RPMI7951 (cell line): Measurements from ENCODE around the gene COL18A1. TPM values are rescaled to one million over a fixed set of nuclear protein-coding genes. Genes with fewer than 3 reads are reported as not detected.

Experiments used
- DNase-seq: peaks from one replicate; pipeline ENCODE4 v3.0.0-alpha.2; 2012; ENCODE audit warnings: low read depth
- total RNA-seq: library from RNA; depleted of rRNA; stranded (reverse); fragments of >200 nt; shearing (Covaris generic); gene quantifications from 2 replicates; pipeline ENCODE4 v1.2.3, GENCODE V29; 2014

Gene COL18A1
- total RNA-seq, 1 experiment from 2014 or later, result 72.3 TPM

DNA sequence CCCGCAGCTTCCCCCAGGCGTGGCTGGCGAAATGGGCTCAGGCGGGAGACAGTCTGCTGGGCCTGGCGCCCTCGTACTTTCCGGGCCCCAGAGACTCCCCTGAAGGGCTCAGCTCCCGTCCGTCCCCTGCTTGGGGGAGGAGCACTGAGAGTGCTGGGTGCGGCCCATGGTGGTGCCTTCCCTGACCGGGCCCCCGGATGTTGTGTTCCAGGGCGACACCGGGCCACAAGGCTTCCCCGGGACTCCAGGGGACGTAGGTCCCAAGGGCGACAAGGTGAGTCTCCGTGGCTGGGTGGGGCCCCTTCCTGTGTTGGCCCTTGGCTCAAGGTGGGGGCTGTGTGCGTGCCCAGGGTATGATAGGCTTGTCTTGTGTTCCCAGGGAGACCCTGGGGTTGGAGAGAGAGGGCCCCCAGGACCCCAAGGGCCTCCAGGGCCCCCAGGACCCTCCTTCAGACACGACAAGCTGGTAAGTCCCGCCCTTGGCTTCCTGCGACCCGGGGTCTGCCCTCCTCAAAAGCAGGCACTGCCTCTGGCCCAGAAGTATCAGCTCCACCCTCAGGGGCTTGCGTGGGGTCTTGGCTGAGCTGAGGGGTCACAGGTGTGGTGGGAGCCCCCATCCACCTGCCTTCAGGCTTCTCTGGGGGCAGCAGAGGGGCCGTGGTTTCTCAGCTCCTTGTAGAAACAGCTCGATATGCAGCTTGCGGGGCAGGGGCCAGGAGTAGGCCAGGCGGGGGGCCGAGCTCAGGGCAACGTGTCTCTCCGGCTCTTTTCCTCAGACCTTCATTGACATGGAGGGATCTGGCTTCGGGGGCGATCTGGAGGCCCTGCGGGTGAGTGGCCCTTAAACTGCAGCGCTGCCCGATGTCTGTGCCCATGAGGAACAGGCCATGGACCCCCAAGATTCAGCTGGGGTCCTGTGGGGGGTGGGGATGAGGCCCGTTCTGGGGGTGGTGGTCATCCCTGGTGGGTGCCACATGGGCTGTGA lies 75.0 kb downstream of the COL18A1 start:
- DNase-seq, result no peak

DNA sequence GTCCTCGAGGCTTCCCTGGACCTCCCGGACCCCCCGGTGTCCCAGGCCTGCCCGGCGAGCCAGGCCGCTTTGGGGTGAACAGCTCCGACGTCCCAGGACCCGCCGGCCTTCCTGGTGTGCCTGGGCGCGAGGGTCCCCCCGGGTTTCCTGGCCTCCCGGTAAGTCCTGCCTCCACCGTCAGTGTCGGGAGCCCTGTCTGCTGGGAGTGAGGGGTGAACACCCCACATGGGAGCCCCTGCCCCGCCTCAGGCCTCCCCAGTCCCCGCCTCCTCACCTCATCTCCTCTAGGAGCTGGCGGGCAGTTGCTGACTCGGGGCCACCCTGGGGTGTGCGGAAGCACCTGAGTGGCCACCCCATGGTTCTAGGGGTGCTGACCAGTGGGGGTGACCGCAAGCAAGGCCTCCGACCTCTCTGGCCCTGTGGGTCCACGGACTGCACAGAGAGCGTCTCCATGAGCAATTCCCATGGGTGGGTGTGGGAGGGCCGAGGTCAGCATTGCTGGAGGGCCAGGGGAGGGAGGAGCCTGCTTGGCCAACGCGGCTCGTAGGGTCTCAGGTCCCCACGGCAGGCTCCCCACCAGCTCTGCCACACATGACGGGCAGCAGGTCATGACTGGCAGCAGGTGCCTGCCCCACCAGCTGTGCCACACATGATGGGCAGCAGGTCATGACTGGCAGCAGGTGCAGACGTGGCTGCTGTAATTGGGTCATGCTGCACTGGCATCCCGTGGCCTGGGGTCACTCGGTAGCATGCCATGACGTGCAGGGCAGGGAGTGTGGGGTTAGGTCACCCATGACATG lies 75.9 kb downstream of the COL18A1 start:
- no peak for DNase-seq

GRCh38 chr21:45481566-45481965 lies 76.6 kb downstream of the COL18A1 start:
- no peak for DNase-seq

GRCh38 chr21:45481977-45482898 lies 77.3 kb downstream of the COL18A1 start:
- no peak for DNase-seq

- no peak for DNase-seq
Measured at GRCh38 chr21:45482899-45483821, 78.2 kb downstream of the COL18A1 start.

- no peak for DNase-seq
Measured at GRCh38 chr21:45484318-45484717, 79.4 kb downstream of the COL18A1 start.

- no peak for DNase-seq
Measured at GRCh38 chr21:45485686-45486442, 80.9 kb downstream of the COL18A1 start.

DNA sequence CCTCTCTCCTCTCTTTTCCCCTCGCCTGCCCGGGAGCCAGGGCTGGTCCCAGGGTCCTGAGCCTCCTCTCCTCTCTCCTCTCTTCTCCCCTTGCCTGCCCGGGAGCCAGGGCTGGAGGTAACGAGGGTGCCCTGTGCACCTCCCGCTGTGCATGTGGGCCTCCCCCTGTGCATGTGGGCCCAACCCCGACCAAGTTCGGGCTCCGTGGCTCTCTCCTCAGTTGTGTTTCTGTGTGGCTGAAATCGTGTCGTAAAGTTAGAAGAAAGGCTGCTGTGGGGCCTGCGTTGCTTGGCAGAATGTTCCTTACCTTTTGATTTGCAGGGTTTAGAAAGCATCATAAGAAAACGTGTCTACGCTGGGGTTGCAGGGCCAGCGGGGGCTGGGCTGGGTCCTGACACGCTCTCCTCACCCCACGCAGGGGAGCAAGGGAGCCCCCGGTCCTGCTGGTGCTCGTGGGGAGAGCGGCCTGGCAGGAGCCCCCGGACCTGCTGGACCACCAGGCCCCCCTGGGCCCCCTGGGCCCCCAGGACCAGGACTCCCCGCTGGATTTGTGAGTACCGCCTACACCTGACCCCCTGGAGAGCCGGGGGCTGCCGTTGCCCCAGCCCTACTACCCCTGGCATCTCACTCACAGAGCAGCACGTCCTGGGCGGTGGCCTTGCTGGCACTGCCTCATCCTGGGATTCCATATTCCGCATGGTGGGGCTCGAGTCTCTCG lies 81.6 kb downstream of the COL18A1 start:
- no peak for DNase-seq

DNA sequence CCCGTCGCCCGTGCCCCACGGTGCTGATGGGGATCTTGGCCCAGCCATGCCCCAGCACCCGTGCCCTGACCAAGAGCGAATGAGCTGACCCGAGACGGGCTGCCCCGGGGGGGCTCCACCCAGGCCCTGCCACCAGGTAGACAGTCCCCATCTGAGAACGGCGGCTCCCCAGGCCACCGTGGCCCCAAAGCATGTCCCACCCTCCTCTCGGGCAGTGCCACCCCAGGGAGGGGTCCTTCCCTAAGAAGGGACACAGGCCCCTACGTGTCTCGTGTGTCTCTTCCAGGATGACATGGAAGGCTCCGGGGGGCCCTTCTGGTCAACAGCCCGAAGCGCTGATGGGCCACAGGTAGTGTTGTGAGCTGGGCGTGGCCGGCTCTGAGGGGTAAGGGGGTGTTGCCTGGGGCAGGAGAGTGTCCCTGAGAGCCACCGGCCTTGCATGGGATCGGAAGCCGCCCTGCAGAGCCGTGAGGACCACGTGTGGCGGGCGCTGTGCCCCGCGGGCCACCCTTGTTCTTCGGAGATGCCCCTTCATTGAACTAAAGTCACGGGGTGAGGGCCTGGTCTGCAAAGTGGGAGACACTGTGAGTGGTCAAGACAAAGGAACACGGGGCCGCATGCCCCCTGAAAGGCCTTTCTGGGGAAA lies 82.3 kb downstream of the COL18A1 start:
- DNase-seq, result no peak

- DNase-seq, result no peak
Measured at GRCh38 chr21:45487891-45488600, 83.1 kb downstream of the COL18A1 start.

- DNase-seq, result no peak
Measured at GRCh38 chr21:45488931-45489721, 84.2 kb downstream of the COL18A1 start.

- DNase-seq, result no peak
Measured at GRCh38 chr21:45489722-45489982, 84.7 kb downstream of the COL18A1 start.

DNA sequence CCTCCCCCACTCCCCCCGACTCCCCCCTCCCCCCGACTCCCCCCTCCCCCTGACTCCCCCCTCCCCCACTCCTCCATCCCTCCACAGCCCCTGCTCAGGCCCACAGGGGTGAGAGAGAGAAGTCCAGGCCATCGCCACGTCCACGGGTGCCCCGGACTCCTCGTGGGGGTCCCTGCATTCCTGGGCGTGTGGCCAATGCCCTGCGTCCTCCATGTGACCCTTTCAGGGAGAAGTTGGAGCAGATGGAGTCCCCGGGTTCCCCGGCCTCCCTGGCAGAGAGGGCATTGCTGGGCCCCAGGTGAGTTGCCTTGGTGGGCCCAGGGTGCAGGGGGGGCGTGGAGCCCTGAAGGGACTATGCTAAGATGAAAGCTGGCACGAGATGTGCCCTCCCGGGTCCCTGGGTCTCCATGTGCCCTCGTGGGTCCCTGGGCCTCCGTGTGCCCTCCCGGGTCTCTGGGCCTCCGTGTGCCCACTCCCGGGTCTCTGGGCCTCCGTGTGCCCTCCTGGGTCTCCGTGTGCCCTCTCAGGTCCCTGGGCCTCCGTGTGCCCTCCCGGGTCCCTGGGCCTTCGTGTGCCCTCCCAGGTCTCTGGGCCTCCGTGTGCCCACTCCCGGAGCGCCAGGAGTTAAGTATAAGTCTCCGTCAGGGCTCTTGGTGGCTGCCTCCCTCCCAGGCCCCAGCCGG lies 85.2 kb downstream of the COL18A1 start:
- no peak for DNase-seq

- DNase-seq, result no peak
Measured at GRCh38 chr21:45491056-45491455, 86.1 kb downstream of the COL18A1 start.

DNA sequence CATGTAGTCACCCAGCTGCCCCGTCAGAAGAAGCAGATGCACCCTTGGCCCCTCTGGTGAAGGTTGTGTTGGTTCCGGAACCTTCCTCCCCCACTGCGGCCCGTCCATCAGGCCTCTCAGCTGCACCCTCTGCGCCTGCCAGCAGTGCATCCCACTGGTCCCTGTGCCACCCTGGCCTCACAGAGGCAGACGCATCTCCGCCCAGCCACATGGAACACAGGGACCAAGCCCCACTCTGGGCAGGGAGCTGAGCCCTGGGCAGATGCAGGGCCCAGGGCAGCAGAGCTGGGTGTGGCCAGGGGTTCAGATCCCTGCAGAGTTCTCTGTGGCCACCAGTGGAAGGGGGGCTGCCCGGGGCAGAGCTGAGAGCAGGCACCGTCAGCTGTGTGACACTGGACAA lies 86.7 kb downstream of the COL18A1 start:
- no peak for DNase-seq

GRCh38 chr21:45492765-45493164 lies 87.8 kb downstream of the COL18A1 start:
- no peak for DNase-seq
